ENCODE results near the gene OR8A1. TPM values are rescaled to one million over a fixed set of nuclear protein-coding genes. Genes with fewer than 3 reads are reported as not detected.

Gene OR8A1
- total RNA-seq, 2 experiments from 2014 or later, result not detected

GRCh38 chr11:124612045-124612444 lies 42.2 kb downstream of the OR8A1 start:
- no peak overlapping the region for H3K4me3 Mint-ChIP-seq

GRCh38 chr11:124612567-124613246 lies 42.9 kb downstream of the OR8A1 start:
- Mint-ChIP-seq H3K27ac (no peak overlapping the region), H3K4me1 (peaks cover 11% of the 10 kb centered on the region), H3K9me3 (no peaks in the 10 kb centered on the region), H3K4me3 (no peak overlapping the region), H3K36me3 (no peaks in the 10 kb centered on the region), H3K27me3 (no peaks in the 10 kb centered on the region)
- no peak for DNase-seq

More at GRCh38 chr11:124612045-124612444, 42.2 kb downstream of the OR8A1 start:
- no peaks in the 10 kb centered on the region for H3K27me3 Mint-ChIP-seq
- H3K9me3 Mint-ChIP-seq, result no peaks in the 10 kb centered on the region
- peaks cover 11% of the 10 kb centered on the region for H3K4me1 Mint-ChIP-seq
- H3K27ac Mint-ChIP-seq, result peak overlapping the region; percentile 61
- peak; percentile 8 for DNase-seq
- H3K36me3 Mint-ChIP-seq, result no peaks in the 10 kb centered on the region

GRCh38 chr11:124618863-124619262 lies 49.1 kb downstream of the OR8A1 start:
- no peaks in the 10 kb centered on the region for H3K9me3 Mint-ChIP-seq
- H3K4me3 Mint-ChIP-seq, result no peak overlapping the region
- H3K27ac Mint-ChIP-seq, result no peak overlapping the region

More at GRCh38 chr11:124618863-124619262, 49.1 kb downstream of the OR8A1 start:
- DNase-seq, result no peak
- peaks cover 8% of the 10 kb centered on the region for H3K4me1 Mint-ChIP-seq
- no peaks in the 10 kb centered on the region for H3K27me3 Mint-ChIP-seq
- H3K36me3 Mint-ChIP-seq, result peaks cover under 1% of the 10 kb centered on the region

Other genes with a start within 250 kb of the OR8A1 start
- not detected for gene OR8D2, start 249.8 kb upstream of the OR8A1 start, total RNA-seq
- not detected for gene OR8B2, start 185.5 kb upstream of the OR8A1 start, total RNA-seq
- not detected for gene OR8B3, start 171.0 kb upstream of the OR8A1 start, total RNA-seq
- gene OR8B4, start 145.1 kb upstream of the OR8A1 start, total RNA-seq, result not detected
- gene OR8B8, start 124.3 kb upstream of the OR8A1 start, total RNA-seq, result not detected
- gene OR8B12, start 26.3 kb upstream of the OR8A1 start, total RNA-seq, result not detected
- gene PANX3, start 41.4 kb downstream of the OR8A1 start, total RNA-seq, result not detected
- 10 to 100 TPM; 37.8 to 38.2 TPM for gene TBRG1, start 52.9 kb downstream of the OR8A1 start, total RNA-seq
- gene SIAE, start 103.7 kb downstream of the OR8A1 start, total RNA-seq, result 1 to 10 TPM; 4.5 to 6.9 TPM
- 1 to 10 TPM; 3.4 to 4.7 TPM for gene SPA17, start 103.9 kb downstream of the OR8A1 start, total RNA-seq
- 1 to 10 TPM; 7.8 to 8.1 TPM for gene NRGN, start 169.9 kb downstream of the OR8A1 start, total RNA-seq
- gene VSIG2, start 182.3 kb downstream of the OR8A1 start, total RNA-seq, result under 1 TPM; 0.18 to 0.31 TPM
- 1 to 10 TPM; 1.1 TPM for gene ESAM, start 192.3 kb downstream of the OR8A1 start, total RNA-seq
- 1 to 10 TPM; 7.2 TPM for gene MSANTD2, start 230.4 kb downstream of the OR8A1 start, total RNA-seq